CD4-positive, alpha-beta T cell (primary cell): ENCODE measurements around the gene GRIK1. TPM values are rescaled to one million over a fixed set of nuclear protein-coding genes. Genes with fewer than 3 reads are reported as not detected.

Experiments used
- ATAC-seq: fragments of 200-7000 bp; cut with Tn5 transposase; one replicate; pipeline ENCODE4 v1.10.0; 2022; ENCODE audit warnings: mild to moderate bottlenecking; ENCODE audit not compliant: poor library complexity
- CTCF ChIA-PET: fragments of 350-600 bp; sonication (Branson Sonifier 250); formaldehyde crosslinking; loops from one replicate; lab custom pipeline; 2021; ENCODE audit warnings: antibody characterized with exemption, inconsistent platforms; lab: Charles Lee
- POLR2A ChIA-PET: fragments of 350-600 bp; sonication (Branson Sonifier 250); formaldehyde crosslinking; loops from one replicate; lab custom pipeline; 2021; ENCODE audit warnings: antibody characterized with exemption, inconsistent platforms; lab: Charles Lee
- DNase-seq, 14 experiments: peaks; one replicate each; pipeline ENCODE4 v3.0.0-alpha.2; 2013 to 2020; ENCODE audit warnings: mixed read lengths in 2 of 14
- H3K27ac ChIP-seq, 2 donors: one replicate each; pipeline versions ENCODE4 v1.5.1 to v1.7.0; 2013; ENCODE audit warnings: low read length in 2 of 2, low read depth in 1 of 2, mild to moderate bottlenecking in 1 of 2
- H3K27me3 ChIP-seq, 2 experiments: 1 replicate in 1 of 2; 2 replicates in 1 of 2; pipeline versions ENCODE4 v1.6.1 to v1.7.0; 2013; ENCODE audit warnings: low read length in 2 of 2, control low read depth in 1 of 2, mild to moderate bottlenecking in 1 of 2, moderate library complexity in 1 of 2; ENCODE audit not compliant: insufficient read depth in 2 of 2, control insufficient read depth in 1 of 2
- H3K36me3 ChIP-seq: one replicate; pipeline ENCODE4 v1.6.1; 2013; ENCODE audit warnings: low read length, control low read depth; ENCODE audit not compliant: insufficient read depth
- H3K4me1 ChIP-seq: one replicate; pipeline ENCODE4 v1.6.1; 2013; ENCODE audit warnings: low read length, control low read depth; ENCODE audit not compliant: insufficient read depth
- H3K4me3 ChIP-seq: one replicate; pipeline ENCODE4 v1.5.1; 2013; ENCODE audit warnings: mild to moderate bottlenecking, low read length, moderate library complexity
- H3K9me3 ChIP-seq, 2 experiments: 1 replicate in 1 of 2; 2 replicates in 1 of 2; pipeline versions ENCODE4 v1.6.1 to v1.7.0; 2013; ENCODE audit warnings: low read length in 2 of 2, mild to moderate bottlenecking in 2 of 2, control low read depth in 1 of 2, moderate library complexity in 1 of 2; ENCODE audit not compliant: control insufficient read depth in 1 of 2, insufficient read depth in 1 of 2
- H3K27ac Mint-ChIP-seq: one replicate; pipeline ENCODE4 v1.8.0; 2020; ENCODE audit warnings: mixed read lengths
- H3K27me3 Mint-ChIP-seq: one replicate; pipeline ENCODE4 v1.8.0; 2021; ENCODE audit warnings: mixed read lengths
- H3K36me3 Mint-ChIP-seq: one replicate; pipeline ENCODE4 v1.8.0; 2021; ENCODE audit warnings: low read depth, mixed read lengths
- H3K4me1 Mint-ChIP-seq: one replicate; pipeline ENCODE4 v1.8.0; 2021; ENCODE audit warnings: low read depth, mixed read lengths
- H3K4me3 Mint-ChIP-seq: one replicate; pipeline ENCODE4 v1.8.0; 2020; ENCODE audit warnings: mild to moderate bottlenecking, mixed read lengths
- H3K9me3 Mint-ChIP-seq: one replicate; pipeline ENCODE4 v1.8.0; 2020; ENCODE audit warnings: mixed read lengths
- CTCF ChIP-seq: fragments of 200-600 bp; IDR thresholded peaks from one replicate; pipeline ENCODE4 v1.8.0; 2022; ENCODE audit warnings: antibody characterized with exemption, mild to moderate bottlenecking
- intact Hi-C, 2 experiments: fragments of 100-400 bp; cut with DNase I in 1 of 2; cut with micrococcal nuclease in 1 of 2; formaldehyde crosslinking; loops; one replicate each; pipeline versions ENCODE4 v1.15.1 to v1.9.0; 2023 to 2025; cut with DNase I, micrococcal nuclease
- total RNA-seq, 174 experiments: library from RNA in 2 of 174; stranded (reverse) in 2 of 174; gene quantifications; one replicate each; pipeline ENCODE4 v1.2.3 and lab custom pipeline; 2021 to 2026

Gene GRIK1
- total RNA-seq, 2 experiments from 2014 or later: not detected

- Histone ChIP-seq H3K27me3 (no peaks in the 10 kb centered on the region), H3K9me3 (no peaks in the 10 kb centered on the region), H3K36me3 (no peaks in the 10 kb centered on the region), H3K27ac (no peak overlapping the region), H3K4me1 (no peaks in the 10 kb centered on the region), H3K4me3 (no peak overlapping the region)
- no peaks in the 10 kb centered on the region for H3K27me3 Mint-ChIP-seq
- no peak overlapping the region for H3K27ac Mint-ChIP-seq
- peaks cover 37% of the 10 kb centered on the region for H3K36me3 Mint-ChIP-seq
- TF ChIP-seq CTCF: no peak
- H3K4me3 Mint-ChIP-seq: no peak overlapping the region
- ChIA-PET CTCF (no interaction called here), POLR2A (no interaction called here)
- H3K4me1 Mint-ChIP-seq: no peaks in the 10 kb centered on the region
- DNase-seq (no peak), ATAC-seq (no peak)
- intact Hi-C loops: no loop called here
- H3K9me3 Mint-ChIP-seq: peaks cover 4% of the 10 kb centered on the region
These were observed 419.6 kb downstream of the GRIK1 start for GRCh38 chr21:29520171-29520570.

- H3K36me3 ChIP-seq: no peaks in the 10 kb centered on the region
- peaks cover 37% of the 10 kb centered on the region for H3K36me3 Mint-ChIP-seq
- POLR2A ChIA-PET: no interaction called here
These were observed 425.0 kb downstream of the GRIK1 start for GRCh38 chr21:29514652-29515247.

GRCh38 chr21:29513535-29513934 is 426.3 kb downstream of the GRIK1 start:
- Histone ChIP-seq H3K4me1 (no peaks in the 10 kb centered on the region), H3K9me3 (peaks cover 3 to 17% of the 10 kb centered on the region in 2 experiments), H3K36me3 (no peaks in the 10 kb centered on the region), H3K27ac (no peak overlapping the region), H3K4me3 (no peak overlapping the region), H3K27me3 (no peaks in the 10 kb centered on the region)
- intact Hi-C loops: no loop called here
- Mint-ChIP-seq H3K9me3 (peaks cover 15% of the 10 kb centered on the region), H3K4me3 (no peak overlapping the region), H3K36me3 (peaks cover 37% of the 10 kb centered on the region), H3K27me3 (no peaks in the 10 kb centered on the region), H3K27ac (no peak overlapping the region), H3K4me1 (no peaks in the 10 kb centered on the region)
- ATAC-seq (no peak), DNase-seq (no peak)
- POLR2A ChIA-PET: no interaction called here
- CTCF ChIA-PET: no interaction called here
- no peak for TF ChIP-seq CTCF

More at GRCh38 chr21:29514652-29515247, 425.0 kb downstream of the GRIK1 start:
- Mint-ChIP-seq H3K4me1 (no peaks in the 10 kb centered on the region), H3K27me3 (no peaks in the 10 kb centered on the region), H3K27ac (no peak overlapping the region), H3K9me3 (peaks cover 15% of the 10 kb centered on the region), H3K4me3 (no peak overlapping the region)
- TF ChIP-seq CTCF: no peak
- intact Hi-C loops: no loop called here
- H3K27ac ChIP-seq: no peak overlapping the region
- DNase-seq (no peak), ATAC-seq (no peak)
- no peak overlapping the region for H3K4me3 ChIP-seq
- H3K27me3 ChIP-seq: no peaks in the 10 kb centered on the region
- peaks cover 3 to 17% of the 10 kb centered on the region in 2 experiments for H3K9me3 ChIP-seq
- no peaks in the 10 kb centered on the region for H3K4me1 ChIP-seq
- CTCF ChIA-PET: no interaction called here
